RPMI8226 (cell line): ENCODE data around the gene NUTM2F.
"Not testable (repeated sequence)": the region's sequence is repeated elsewhere in the genome, so short reads cannot be mapped to it uniquely, and the experiment has no call there.

Source experiments
- DNase-seq: peaks from one replicate; pipeline ENCODE4 v3.0.0-alpha.2; 2015

Gene NUTM2F

GRCh38 chr9:94315034-94315984 lies 13.1 kb downstream of the NUTM2F start:
- DNase-seq = not testable (repeated sequence)

GRCh38 chr9:94303321-94303720 lies 25.1 kb downstream of the NUTM2F start:
- no peak for DNase-seq

DNA sequence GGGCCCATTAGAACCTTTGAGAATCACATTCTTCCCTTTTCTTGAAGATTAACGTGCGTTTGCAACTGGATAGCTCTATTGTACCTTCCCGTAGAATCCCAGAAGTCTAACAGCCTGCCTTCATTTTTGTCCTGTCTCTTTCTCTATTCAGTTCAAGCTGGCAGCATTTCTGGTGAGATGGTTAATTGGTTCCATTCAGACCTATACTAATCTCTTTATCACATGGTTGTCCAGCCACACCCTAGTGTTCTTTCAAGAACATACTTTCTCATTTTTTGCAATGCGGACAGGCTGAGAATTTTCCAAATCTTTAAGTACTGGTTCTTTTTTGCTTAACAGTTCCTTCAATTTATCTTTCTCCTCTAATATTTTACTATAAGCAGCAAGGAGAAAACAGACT lies 26.0 kb downstream of the NUTM2F start:
- DNase-seq = no peak

- DNase-seq = no peak
Observed at GRCh38 chr9:94301583-94301982, 26.9 kb downstream of the NUTM2F start.

DNA sequence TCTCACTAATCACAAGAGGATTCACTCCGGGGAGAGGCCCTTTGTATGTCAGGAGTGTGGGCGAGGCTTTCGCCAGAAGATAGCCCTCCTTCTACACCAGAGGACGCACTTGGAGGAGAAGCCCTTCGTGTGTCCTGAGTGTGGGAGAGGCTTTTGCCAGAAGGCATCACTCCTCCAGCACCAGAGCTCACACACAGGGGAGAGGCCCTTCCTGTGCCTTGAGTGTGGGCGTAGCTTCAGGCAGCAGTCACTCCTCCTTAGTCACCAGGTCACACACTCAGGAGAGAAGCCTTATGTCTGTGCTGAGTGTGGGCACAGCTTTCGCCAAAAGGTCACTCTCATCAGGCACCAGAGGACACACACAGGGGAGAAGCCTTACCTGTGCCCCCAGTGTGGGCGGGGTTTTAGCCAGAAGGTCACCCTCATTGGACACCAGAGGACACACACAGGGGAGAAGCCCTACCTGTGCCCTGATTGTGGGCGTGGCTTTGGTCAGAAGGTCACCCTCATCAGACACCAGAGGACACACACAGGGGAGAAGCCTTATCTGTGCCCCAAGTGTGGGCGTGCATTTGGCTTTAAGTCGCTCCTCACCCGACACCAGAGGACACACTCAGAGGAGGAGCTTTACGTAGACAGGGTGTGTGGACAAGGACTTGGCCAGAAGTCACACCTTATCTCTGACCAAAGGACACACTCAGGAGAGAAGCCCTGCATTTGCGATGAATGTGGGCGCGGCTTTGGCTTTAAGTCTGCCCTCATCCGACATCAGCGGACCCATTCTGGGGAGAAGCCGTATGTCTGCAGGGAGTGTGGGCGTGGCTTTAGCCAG lies 27.8 kb downstream of the NUTM2F start:
- no peak for DNase-seq

DNA sequence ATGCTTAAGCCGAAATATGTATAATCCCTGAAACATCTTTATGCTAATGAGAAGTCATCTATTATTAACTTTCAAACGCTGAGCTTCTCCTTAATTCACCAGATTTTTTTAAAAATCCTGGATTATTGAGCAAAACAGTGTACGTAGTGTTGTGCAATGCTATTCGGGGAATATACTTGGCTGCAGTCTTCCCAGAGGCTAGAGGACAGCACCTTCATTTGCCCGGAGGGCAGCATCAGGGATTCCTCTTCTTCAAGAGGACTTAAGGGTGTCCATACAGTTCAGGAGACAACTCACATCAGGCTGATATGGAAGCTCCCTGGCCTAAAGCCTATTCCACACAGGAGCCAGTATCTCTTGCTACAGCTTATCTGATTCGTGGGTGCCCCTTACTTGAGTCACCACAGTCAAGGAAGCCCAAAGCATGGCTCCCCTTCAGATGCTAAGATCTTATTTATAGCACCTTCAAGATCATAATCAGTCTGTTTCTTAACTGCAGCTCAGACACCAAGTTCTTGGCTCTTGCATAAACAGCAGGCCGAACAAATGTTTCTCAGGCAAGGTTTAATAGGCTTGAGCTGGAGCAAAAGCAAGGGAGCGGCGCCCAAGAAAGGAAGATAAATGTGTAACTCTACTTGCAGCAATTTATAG lies 29.4 kb downstream of the NUTM2F start:
- no peak for DNase-seq

DNA sequence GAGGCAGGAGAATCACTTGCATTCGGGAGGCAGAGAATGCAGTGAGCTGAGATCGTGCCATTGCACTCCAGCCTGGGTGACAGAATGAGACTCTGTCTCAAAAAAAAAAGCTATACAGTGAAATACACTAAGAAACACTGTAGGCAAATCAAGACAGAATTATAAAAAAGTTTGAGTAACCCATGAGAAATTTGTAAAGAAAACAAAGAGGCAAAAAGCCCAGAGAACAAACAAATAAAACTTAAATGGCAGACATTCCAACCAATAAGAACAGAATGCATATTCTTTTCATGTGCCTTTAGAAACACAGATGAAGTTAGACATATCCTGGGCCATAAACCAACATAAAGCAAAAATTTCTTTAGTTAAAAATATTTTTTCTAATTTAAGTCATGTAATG lies 38.8 kb downstream of the NUTM2F start:
- DNase-seq = no peak

DNA sequence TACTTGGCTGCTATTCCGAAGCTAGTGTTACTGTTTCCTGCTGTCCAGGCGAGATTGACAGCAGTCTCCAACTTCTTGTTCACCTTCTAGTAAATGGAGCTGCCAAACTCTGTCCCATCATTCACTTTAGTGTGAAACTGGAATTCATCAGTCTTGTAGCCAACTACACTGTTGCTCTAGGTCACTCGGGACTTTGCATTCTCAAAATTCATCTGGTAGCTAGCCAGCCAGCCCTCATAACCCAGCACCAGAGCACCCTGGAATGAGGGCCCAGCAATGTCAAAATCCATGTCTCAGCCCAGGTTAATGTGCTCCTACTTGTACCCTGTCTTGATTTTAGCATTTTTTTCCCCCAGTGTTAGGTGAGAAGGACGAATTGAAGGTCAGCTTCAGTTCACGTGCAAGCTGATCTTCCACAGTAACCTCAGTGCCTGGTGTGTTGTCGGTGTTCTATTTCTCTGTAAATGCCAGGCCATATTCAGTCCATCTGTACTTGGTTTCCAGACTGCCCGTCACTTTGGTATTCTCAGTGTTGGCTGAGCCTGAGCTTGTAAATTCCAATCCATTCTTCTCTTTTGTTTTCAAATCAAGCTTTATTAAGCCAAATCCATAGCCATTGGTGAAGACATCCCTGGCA lies 40.4 kb downstream of the NUTM2F start:
- DNase-seq = no peak

DNA sequence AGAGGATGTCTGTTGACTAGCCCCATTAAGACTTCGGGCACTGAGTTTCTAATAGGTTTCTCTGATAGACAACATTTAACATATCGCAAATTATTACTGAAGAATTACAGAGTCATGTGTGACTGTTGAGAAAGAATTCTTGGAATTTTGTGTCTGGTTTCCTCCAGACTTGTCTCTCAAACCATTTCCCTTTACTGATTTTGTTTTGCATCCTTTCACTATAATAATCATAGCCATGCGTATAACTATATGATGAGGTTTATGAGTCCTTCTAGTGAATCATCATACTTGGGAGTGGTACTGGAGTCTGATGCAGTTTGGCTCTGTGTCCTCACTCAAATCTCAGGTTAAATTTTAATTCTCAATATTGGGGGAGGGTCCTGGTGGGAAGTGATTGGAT lies 42.3 kb downstream of the NUTM2F start:
- no peak for DNase-seq

- DNase-seq = no peak
Observed at GRCh38 chr9:94281101-94281500, 47.3 kb downstream of the NUTM2F start.

DNA sequence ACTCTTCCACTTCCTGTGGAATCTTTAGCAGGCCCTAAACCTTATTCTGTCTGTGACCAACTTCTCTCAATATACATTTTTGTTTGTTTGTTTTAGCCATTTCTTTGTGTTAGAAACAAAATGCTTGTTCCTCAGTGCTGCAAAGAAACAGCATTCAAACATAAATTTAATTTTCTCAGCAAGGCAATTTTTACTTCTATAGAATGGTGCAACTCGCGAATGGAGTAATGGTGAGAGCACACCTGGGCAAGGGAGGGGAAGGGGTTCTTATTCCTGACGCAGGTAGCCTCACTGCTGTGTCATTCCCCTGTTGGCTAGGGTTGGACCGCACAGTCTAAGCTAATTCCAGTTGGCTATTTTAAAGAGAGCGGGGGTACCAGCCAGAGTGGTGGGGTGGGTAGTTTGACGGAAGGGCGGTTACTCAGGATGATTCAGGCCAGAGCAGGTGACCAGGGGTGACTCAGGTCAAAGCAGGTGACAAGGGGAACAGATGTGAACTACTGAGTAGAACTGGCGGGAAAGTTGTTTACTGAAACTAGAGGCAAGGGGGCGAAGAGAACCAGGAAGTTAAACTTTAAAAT lies 47.9 kb downstream of the NUTM2F start:
- DNase-seq = no peak

DNA sequence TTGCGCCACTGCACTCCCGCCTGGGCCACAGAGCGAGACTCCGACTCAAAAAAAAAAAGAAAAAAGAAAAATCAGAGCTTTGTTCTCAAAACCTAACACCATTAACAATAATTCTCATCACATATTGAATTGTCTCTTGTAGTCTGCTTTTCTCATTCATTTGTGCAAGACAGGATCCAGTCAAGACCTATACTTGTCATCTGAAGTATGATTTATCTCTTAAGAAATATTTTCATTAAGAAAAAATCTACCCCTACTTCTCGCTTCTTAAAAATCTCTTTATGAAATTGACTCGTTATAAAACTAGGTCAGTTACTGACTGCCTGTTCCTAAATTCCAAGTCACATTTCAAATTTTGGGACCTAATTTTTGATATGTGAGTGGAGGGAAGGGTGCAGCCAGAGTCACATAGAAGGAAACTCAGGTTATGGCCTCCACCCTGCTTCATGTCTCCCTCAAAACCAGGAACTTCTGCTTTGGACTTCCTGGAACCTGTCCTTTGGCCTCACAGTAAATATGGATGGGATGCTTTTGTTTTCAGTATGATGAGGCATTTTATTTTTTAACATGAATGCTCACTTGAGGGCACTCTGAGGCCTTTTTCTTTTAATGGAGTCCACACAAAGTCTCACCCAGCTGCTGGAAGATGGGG lies 50.4 kb downstream of the NUTM2F start:
- DNase-seq = no peak

- not testable (repeated sequence) for DNase-seq
Observed at GRCh38 chr9:94277029-94277428, 51.4 kb downstream of the NUTM2F start.

GRCh38 chr9:94270009-94270408 lies 58.4 kb downstream of the NUTM2F start:
- no peak for DNase-seq

GRCh38 chr9:94269264-94269663 lies 59.2 kb downstream of the NUTM2F start:
- DNase-seq = no peak
